Transverse colon (tissue), 3 donors: ENCODE results near the gene C10orf105.

Source experiments
- CTCF ChIP-seq, 5 experiments: fragments of 200-600 bp in 3 of 5; fragments of 450-650 bp in 2 of 5; sonication (generic) in 3 of 5; IDR thresholded peaks; 1 replicate in 2 of 5; 2 replicates in 3 of 5; pipeline ENCODE4 v1.5.1; 2016 to 2017; ENCODE audit warnings: antibody characterized with exemption in 5 of 5, inconsistent platforms in 3 of 5, mild to moderate bottlenecking in 2 of 5, moderate library complexity in 1 of 5
- POLR2A ChIP-seq: fragments of 450-650 bp; IDR thresholded peaks from one replicate; pipeline ENCODE4 v1.6.1; 2016; ENCODE audit warnings: antibody characterized with exemption, mild to moderate bottlenecking, moderate library complexity

DNA sequence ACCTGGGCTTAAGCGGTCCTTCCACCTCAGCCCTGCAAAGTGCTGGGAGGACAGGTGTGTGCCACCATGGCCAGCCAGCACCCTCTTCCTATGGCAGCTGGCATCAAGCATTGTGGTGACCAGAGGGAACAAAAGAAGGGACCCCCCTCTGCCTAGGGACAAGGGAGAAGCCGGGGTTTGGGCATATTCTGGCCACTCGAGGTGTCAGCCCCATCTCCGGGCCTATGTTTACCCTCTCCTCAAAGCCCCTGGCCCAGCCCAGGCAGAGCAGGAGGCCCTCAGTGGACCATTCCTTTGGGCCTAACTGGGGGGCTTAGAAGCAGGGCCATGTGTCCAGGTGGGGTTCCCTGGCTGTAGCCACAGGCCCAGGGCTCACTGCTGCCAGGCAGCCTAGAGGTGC lies 29.8 kb upstream of the C10orf105 start:
- TF ChIP-seq CTCF (IDR thresholded peaks at IDR 0.05) (no peak), POLR2A (no peak)
